HG02678 (cell line): Measurements from ENCODE around the gene QSOX1.
"Not testable (repeated sequence)": the region's sequence is repeated elsewhere in the genome, so short reads cannot be mapped to it uniquely, and the experiment has no call there.

Source experiments
- ATAC-seq: cut with Tn5 transposase; IDR thresholded peaks from one replicate; pipeline ENCODE4 v1.9.1; 2021; ENCODE audit warnings: mild to moderate bottlenecking, moderate library complexity; ENCODE audit not compliant: unreplicated experiment

QSOX1 gene

GRCh38 chr1:180188091-180188506 lies 33.4 kb downstream of the QSOX1 start:
- ATAC-seq, result no peak

- ATAC-seq, result no peak
Measured at GRCh38 chr1:180188684-180189175, 34.1 kb downstream of the QSOX1 start.

GRCh38 chr1:180190091-180190490 lies 35.4 kb downstream of the QSOX1 start:
- ATAC-seq, result no peak

- ATAC-seq, result no peak
Measured at GRCh38 chr1:180192172-180192571, 37.5 kb downstream of the QSOX1 start.

GRCh38 chr1:180193141-180194047 lies 38.7 kb downstream of the QSOX1 start:
- ATAC-seq, result no peak

GRCh38 chr1:180194048-180194425 lies 39.4 kb downstream of the QSOX1 start:
- ATAC-seq, result no peak

GRCh38 chr1:180194546-180195207 lies 40.0 kb downstream of the QSOX1 start:
- no peak for ATAC-seq

- no peak for ATAC-seq
Measured at GRCh38 chr1:180195401-180195800, 40.7 kb downstream of the QSOX1 start.

- no peak for ATAC-seq
Measured at GRCh38 chr1:180195916-180196315, 41.2 kb downstream of the QSOX1 start.

- no peak for ATAC-seq
Measured at GRCh38 chr1:180196436-180197003, 41.9 kb downstream of the QSOX1 start.

GRCh38 chr1:180197231-180197630 lies 42.6 kb downstream of the QSOX1 start:
- no peak for ATAC-seq

- ATAC-seq, result no peak
Measured at GRCh38 chr1:180198196-180198595, 43.5 kb downstream of the QSOX1 start.

- no peak for ATAC-seq
Measured at GRCh38 chr1:180198611-180199010, 43.9 kb downstream of the QSOX1 start.

GRCh38 chr1:180199018-180199417 lies 44.3 kb downstream of the QSOX1 start:
- no peak for ATAC-seq

GRCh38 chr1:180201451-180202200 lies 47.0 kb downstream of the QSOX1 start:
- ATAC-seq, result no peak

- ATAC-seq, result not testable (repeated sequence)
Measured at GRCh38 chr1:180202588-180202987, 47.9 kb downstream of the QSOX1 start.

- no peak for ATAC-seq
Measured at GRCh38 chr1:180204231-180204630, 49.6 kb downstream of the QSOX1 start.

- no peak for ATAC-seq
Measured at GRCh38 chr1:180206581-180206980, 51.9 kb downstream of the QSOX1 start.

GRCh38 chr1:180208264-180208663 lies 53.6 kb downstream of the QSOX1 start:
- no peak for ATAC-seq

- ATAC-seq, result no peak
Measured at GRCh38 chr1:180210008-180210620, 55.4 kb downstream of the QSOX1 start.
